HEK293T (cell line): Measurements from ENCODE around the gene RPS6KA5.

Experiments
- ARNT ChIP-seq: fragments of 450-650 bp; IDR thresholded peaks from 2 replicates; pipeline ENCODE4 v1.6.1; 2017; ENCODE audit warnings: mild to moderate bottlenecking
- BHLHE40 ChIP-seq: fragments of 450-650 bp; IDR thresholded peaks from 2 replicates; pipeline ENCODE4 v1.6.1; 2016; ENCODE audit warnings: mild to moderate bottlenecking, moderate library complexity, borderline replicate concordance
- ELF4 ChIP-seq: fragments of 450-650 bp; IDR thresholded peaks from 2 replicates; pipeline ENCODE4 v1.6.1; 2017; ENCODE audit warnings: antibody characterized with exemption
- FOXA1 ChIP-seq: fragments of 450-650 bp; IDR thresholded peaks from 2 replicates; pipeline ENCODE4 v1.6.1; 2016; ENCODE audit warnings: mild to moderate bottlenecking
- FOXK2 ChIP-seq: fragments of 450-650 bp; IDR thresholded peaks from 2 replicates; pipeline ENCODE4 v1.6.1; 2016; ENCODE audit warnings: mild to moderate bottlenecking
- FOXM1 ChIP-seq: fragments of 450-650 bp; IDR thresholded peaks from 2 replicates; pipeline ENCODE4 v1.6.1; 2017; ENCODE audit warnings: mild to moderate bottlenecking, borderline replicate concordance
- HDGF ChIP-seq: fragments of 450-650 bp; IDR thresholded peaks from 2 replicates; pipeline ENCODE4 v1.6.1; 2017; ENCODE audit warnings: antibody characterized with exemption, borderline replicate concordance
- LEF1 ChIP-seq: fragments of 450-650 bp; IDR thresholded peaks from 2 replicates; pipeline ENCODE4 v1.6.1; 2017; ENCODE audit warnings: mild to moderate bottlenecking, borderline replicate concordance
- NFRKB ChIP-seq: fragments of 450-650 bp; IDR thresholded peaks from 2 replicates; pipeline ENCODE4 v1.6.1; 2016; ENCODE audit warnings: mild to moderate bottlenecking, moderate library complexity
- SP1 ChIP-seq: fragments of 450-650 bp; IDR thresholded peaks from 2 replicates; pipeline ENCODE4 v1.6.1; 2017
- SUZ12 ChIP-seq: fragments of 450-650 bp; IDR thresholded peaks from 2 replicates; pipeline ENCODE4 v1.6.1; 2016; ENCODE audit warnings: mild to moderate bottlenecking
- TARDBP ChIP-seq: fragments of 450-650 bp; IDR thresholded peaks from 2 replicates; pipeline ENCODE4 v1.6.1; 2016
- ZNF384 ChIP-seq: fragments of 450-650 bp; IDR thresholded peaks from 2 replicates; pipeline ENCODE4 v1.6.1; 2016
- TF ChIP-seq, protein P1 (sequence below): fragments of 450-650 bp; IDR thresholded peaks from 2 replicates; pipeline ENCODE4 v1.6.1; 2016

DNA sequence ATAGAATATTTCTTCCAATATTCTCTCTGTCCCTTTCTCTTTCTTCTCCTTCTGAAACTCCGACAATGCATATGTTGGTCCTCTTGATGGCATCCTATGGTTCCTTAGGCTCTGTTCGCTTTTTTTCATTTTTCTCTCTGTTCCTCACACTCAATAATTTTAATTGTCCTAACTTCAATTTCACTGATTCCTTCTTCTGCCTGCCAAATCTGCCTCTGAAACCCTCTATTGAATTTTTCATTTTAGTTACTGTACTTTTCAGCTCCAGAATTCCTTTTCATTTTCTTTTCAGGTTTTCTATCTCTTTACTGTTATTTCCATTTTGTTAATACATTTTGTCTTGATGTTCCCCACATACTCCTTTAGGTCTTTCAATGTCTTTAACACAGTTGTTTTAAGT lies 177.2 kb downstream of the RPS6KA5 start:
- TF ChIP-seq FOXA1 (no peak), ELF4 (no peak), SP1 (no peak), HDGF (no peak), FOXM1 (no peak), BHLHE40 (no peak), TARDBP (no peak), SUZ12 (no peak), LEF1 (no peak), FOXK2 (no peak), NFRKB (no peak), ZNF384 (no peak), ARNT (no peak)
- TF ChIP-seq, protein P1, sequence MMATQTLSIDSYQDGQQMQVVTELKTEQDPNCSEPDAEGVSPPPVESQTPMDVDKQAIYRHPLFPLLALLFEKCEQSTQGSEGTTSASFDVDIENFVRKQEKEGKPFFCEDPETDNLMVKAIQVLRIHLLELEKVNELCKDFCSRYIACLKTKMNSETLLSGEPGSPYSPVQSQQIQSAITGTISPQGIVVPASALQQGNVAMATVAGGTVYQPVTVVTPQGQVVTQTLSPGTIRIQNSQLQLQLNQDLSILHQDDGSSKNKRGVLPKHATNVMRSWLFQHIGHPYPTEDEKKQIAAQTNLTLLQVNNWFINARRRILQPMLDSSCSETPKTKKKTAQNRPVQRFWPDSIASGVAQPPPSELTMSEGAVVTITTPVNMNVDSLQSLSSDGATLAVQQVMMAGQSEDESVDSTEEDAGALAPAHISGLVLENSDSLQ = no peak
